NK-92 (cell line): ENCODE results near the gene LRRC72.
"Not testable (repeated sequence)": the region's sequence is repeated elsewhere in the genome, so short reads cannot be mapped to it uniquely, and the experiment has no call there.

Source experiments
- DNase-seq: peaks from one replicate; lab custom pipeline; 2025; ENCODE audit not compliant: unreplicated experiment; lab: John Stamatoyannopoulos, UW

Gene LRRC72

GRCh38 chr7:16579216-16579615 lies 52.6 kb downstream of the LRRC72 start:
- no peak for DNase-seq

DNA sequence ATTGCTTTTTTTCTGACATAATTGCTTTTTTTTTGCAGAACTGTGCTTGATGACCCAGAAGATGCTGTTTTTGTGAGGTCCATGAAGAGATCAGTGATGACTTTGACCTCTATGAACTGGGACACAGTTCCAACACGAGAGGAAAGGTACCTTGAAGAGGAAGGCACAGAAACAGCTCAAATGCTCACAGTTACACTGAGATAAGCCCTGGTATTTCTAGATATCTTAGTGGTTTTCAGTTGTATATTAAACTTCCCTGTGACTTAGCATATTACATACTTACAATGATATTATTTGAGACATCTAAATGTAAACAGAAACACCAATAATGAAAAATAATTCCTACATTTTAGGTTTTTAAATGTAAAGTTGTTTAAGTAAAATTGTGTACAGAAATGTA lies 54.7 kb downstream of the LRRC72 start:
- DNase-seq: no peak

DNA sequence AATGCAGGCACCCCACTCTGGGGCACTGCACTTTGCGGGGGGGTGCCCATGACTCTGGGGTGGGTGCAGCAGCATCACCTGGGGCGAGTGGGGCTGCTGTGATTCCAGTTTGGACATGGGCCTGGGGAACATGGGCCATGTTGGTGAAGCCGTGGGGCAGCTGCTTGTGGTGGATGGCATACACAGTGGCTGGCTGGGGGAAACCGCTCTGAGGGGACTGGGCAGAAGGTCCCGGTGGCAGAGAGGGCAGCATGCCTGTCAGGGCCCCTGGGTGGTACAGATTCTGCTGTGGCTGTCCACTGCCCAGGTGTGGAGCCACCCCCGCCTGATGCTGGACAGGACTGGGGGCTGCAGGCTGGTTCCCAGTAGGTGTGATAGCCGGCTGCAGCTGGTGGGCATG lies 57.2 kb downstream of the LRRC72 start:
- no peak for DNase-seq

GRCh38 chr7:16585540-16585939 lies 58.9 kb downstream of the LRRC72 start:
- DNase-seq: no peak

DNA sequence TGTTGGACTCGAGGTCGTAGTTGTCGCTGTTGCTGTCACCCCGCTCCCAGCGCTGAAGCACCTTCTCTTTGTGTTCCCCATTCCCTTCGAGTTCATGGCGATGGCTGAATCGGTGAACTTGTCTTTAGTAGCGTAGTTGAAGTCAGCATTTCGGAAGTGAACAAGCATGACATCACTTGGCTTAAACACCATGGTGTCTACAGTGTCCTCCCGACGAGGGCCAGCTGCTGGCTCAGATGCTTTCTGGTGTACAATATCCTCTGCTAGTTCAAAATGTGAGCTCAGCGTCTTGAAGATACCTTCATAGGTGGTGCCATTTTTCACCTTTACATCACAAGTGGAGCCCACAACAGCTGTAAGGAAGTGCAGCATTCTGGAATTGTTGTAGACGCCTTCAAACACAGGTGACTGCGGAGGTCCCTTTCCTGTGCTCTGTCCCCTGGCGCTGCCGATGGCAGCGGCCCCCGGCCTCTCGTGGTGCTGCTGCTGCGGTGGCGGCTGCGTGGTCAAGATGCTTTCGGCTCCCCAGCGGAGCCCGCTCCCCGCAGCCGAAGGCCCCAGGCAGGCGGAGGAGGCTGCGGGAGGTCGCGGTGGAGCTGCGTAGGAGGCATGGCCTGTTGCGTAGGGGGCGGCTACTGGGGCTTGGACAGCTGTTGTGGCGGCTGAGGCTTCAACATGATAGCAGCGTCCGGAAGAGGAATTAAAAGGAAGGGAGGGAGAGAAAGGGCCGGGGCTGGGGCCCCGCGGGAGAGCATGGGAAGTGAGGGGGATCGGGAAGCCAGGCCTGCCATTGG lies 59.7 kb downstream of the LRRC72 start:
- no peak for DNase-seq

- no peak for DNase-seq
Observed at GRCh38 chr7:16587129-16587528, 60.5 kb downstream of the LRRC72 start.

GRCh38 chr7:16587790-16588189 lies 61.2 kb downstream of the LRRC72 start:
- DNase-seq: no peak

DNA sequence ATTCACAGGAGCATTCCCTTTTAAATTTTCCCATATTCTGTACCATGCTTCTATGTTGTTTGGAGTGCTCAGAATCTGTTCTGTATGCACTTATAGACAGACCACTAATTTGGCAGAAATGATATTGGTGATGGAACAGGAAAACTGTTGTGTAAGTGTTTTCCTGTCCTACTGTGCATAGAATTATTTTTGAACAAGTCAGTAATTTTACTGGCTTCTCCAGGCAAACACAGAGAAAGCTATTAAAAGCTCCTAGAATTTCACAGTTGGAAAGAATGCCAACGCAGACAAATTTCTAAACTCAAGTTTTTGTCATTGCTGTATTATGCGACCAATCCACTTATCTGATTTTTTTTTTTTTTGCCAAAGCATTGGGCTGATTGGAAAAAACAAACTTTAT lies 63.3 kb downstream of the LRRC72 start:
- no peak for DNase-seq

DNA sequence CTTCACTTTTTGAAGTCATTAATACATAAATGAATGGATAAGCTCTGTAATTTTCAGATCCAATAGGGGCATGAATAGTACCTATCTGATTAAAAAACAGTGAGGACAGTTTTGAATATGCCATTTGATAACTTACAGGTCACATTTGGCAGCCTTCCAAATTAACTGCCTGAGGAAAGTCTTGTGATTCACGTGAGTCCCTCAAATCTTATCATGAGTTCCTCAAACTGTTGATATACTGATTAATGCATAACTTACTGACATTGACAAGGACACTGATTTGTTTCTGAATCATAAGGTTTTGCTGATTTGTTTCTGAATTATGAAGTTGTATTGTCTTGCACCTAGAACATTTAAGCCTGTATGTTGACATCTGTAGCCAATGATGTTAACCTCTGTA lies 63.8 kb downstream of the LRRC72 start:
- no peak for DNase-seq

GRCh38 chr7:16592395-16592794 lies 65.8 kb downstream of the LRRC72 start:
- DNase-seq: no peak

- DNase-seq: no peak
Observed at GRCh38 chr7:16594061-16594460, 67.4 kb downstream of the LRRC72 start.

DNA sequence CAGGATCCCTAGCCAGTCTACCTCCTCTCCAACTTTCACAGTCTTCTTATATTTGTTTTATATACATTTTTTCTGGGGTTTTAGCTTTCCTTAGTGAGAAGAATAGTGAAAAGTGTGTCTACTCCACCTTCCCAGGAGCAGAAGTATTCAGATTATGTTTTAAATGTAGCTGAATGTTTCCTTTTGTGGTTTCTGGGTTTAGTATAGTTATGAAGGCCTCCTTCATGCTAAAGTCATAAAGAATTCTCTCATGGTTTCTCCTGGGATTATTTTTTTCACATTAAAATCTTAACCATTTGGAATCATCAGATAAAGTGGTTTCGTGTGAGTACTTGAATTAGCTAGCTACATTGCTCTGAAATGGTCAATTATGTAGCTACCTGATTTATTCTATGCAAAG lies 68.1 kb downstream of the LRRC72 start:
- DNase-seq: no peak

GRCh38 chr7:16595596-16595995 lies 69.0 kb downstream of the LRRC72 start:
- not testable (repeated sequence) for DNase-seq

DNA sequence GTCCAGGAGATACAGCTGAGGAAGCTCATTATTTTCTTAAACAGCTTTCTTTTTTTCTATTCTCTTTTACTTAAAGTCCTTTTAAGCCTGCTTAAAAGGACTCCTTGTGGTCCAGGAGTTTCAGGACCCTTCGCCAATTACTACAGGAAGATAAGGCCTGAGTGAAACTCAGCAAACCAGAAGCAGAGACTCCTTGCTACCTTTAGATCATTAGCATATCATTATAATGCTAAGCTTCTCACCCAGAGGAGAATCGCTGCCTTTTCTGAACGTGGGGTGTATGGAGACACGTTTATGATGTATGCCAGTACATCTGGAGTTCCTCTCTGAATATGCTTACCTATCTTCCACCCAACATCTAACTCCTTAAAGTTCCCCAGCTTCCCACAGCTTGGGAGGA lies 71.4 kb downstream of the LRRC72 start:
- no peak for DNase-seq

- DNase-seq: no peak
Observed at GRCh38 chr7:16599860-16600259, 73.2 kb downstream of the LRRC72 start.

- no peak for DNase-seq
Observed at GRCh38 chr7:16603633-16604032, 77.0 kb downstream of the LRRC72 start.

- no peak for DNase-seq
Observed at GRCh38 chr7:16604054-16604453, 77.4 kb downstream of the LRRC72 start.

DNA sequence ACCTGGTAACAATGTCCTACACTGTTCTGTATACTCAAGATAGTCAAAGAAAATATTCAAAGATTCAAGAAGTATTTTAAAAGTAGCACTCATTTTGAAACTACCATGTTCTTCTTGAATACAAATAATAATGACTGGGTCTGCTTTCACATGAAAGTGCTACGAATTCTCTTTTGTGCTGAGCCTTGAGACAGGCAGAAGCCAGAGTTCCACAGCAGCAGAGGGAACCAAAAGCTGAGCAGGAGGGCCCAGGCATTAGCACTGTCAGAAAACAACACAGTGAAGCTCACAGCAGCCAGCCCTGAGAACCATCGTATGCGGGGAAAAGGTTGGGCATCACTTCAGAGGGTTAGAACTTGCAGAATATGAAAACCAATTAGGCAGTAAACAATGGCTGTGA lies 80.1 kb downstream of the LRRC72 start:
- no peak for DNase-seq

- DNase-seq: no peak
Observed at GRCh38 chr7:16609842-16610450, 83.3 kb downstream of the LRRC72 start.

- no peak for DNase-seq
Observed at GRCh38 chr7:16611711-16612110, 85.1 kb downstream of the LRRC72 start.

DNA sequence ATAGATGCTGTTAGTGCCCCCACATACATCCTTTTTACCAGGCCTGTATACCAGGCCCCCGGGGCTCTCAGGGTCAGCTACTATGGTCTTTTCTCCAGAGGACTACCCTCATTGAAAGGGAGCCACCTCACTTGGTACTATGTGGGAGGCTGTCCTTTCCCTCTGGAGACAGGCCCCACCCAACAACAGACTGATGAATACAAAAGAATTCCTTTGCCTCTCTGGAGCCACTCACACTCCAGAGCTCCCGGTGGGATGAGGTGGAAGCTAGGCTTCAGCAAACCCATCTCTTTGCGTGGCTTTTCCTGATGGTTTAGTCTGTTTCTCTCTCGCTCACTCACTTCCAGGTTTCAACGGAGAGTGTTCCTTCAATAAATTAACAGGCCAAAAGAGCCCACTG lies 88.6 kb downstream of the LRRC72 start:
- DNase-seq: no peak

DNA sequence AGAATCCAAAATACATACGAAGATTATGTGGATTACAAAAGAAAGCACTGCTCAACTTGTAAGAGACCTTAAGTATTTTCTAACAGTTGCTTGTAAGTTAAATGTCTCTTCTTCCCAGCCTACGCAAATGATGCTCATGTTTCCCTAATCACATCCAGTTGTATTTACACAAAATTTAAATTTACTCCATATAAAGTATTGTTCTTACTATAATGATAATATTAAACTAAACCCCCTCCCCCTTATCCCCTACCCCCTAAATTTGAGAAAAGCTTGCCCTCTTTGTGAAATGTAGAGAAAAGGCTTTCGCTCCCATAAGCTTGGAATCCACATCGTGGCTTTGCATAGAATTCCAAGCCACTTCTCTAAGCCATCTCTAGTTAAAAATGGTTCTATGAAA lies 89.5 kb downstream of the LRRC72 start:
- no peak for DNase-seq

DNA sequence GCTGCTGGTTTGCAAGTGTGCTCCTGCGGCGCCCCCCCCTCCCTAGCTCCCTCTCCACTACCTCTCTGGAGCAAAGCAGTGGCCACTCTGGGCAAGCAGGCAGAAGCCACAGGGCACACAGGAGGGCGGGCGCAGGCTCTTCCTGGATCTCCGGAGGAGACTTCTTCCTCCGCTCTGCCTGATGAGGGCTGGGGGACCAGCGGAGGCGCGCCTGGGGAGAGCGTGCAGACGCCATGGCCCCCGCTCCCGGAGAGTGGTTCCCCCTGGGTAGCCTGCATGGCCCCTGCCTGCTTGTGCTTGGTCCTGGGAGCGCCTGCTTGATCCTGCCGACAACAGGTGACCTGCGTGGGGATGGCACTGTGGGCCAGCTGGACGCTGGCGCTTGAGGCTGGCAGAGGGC lies 89.9 kb downstream of the LRRC72 start:
- DNase-seq: no peak
